Caco-2 (cell line): Measurements from ENCODE around the gene ZXDC. TPM values are rescaled to one million over a fixed set of nuclear protein-coding genes. Genes with fewer than 3 reads are reported as not detected.

Experiments used
- BruUV-seq: library from RNA; stranded (reverse); fragments of 400-500 nt; replicated peaks from 2 replicates; lab custom pipeline; 2021; lab: Mats Ljungman, UMichigan
- CTCF ChIA-PET: fragments of 300-600 bp; sonication (Branson Sonifier 250); formaldehyde crosslinking; loops from one replicate; lab custom pipeline; 2022; ENCODE audit warnings: antibody characterized with exemption; lab: Charles Lee
- POLR2A ChIA-PET: fragments of 300-600 bp; sonication (Branson Sonifier 250); formaldehyde crosslinking; loops from one replicate; lab custom pipeline; 2022; ENCODE audit warnings: antibody characterized with exemption; lab: Charles Lee
- DNase-seq, 2 experiments: peaks; one replicate each; pipeline versions ENCODE4 v3.0.0 to v3.0.0-alpha.2; 2020 to 2022
- H3K27me3 ChIP-seq: replicated peaks from 2 replicates; pipeline ENCODE4 v1.6.0; 2011; ENCODE audit warnings: low read length; ENCODE audit not compliant: control insufficient read depth, insufficient read depth
- H3K36me3 ChIP-seq: 2 replicates; pipeline ENCODE4 v1.5.1; 2011; ENCODE audit warnings: low read length; ENCODE audit not compliant: control insufficient read depth, insufficient read depth
- H3K4me1 ChIP-seq: fragments of 250-450 bp; sonication (Bioruptor Pico); 2 replicates; pipeline ENCODE4 v1.5.1; 2020; ENCODE audit warnings: mild to moderate bottlenecking
- H3K4me3 ChIP-seq: 2 replicates; pipeline ENCODE4 v1.5.1; 2011; ENCODE audit warnings: low read depth, mild to moderate bottlenecking, control low read depth, low read length
- H3K9me3 ChIP-seq: fragments of 250-450 bp; sonication (Bioruptor Pico); 2 replicates; pipeline ENCODE4 v1.5.1; 2020; ENCODE audit warnings: mild to moderate bottlenecking, moderate library complexity
- H3K27ac Mint-ChIP-seq: one replicate; pipeline ENCODE4 v1.8.0; 2022; ENCODE audit warnings: mixed read lengths; ENCODE audit not compliant: unreplicated experiment
- H3K27me3 Mint-ChIP-seq: one replicate; pipeline ENCODE4 v1.8.0; 2022; ENCODE audit warnings: mixed read lengths; ENCODE audit not compliant: insufficient read depth, unreplicated experiment
- H3K36me3 Mint-ChIP-seq: one replicate; pipeline ENCODE4 v1.8.0; 2022; ENCODE audit warnings: mild to moderate bottlenecking, mixed read lengths; ENCODE audit not compliant: insufficient read depth, unreplicated experiment
- H3K4me1 Mint-ChIP-seq: one replicate; pipeline ENCODE4 v1.8.0; 2022; ENCODE audit warnings: low read depth, mixed read lengths; ENCODE audit not compliant: unreplicated experiment
- H3K4me3 Mint-ChIP-seq: one replicate; pipeline ENCODE4 v1.8.0; 2022; ENCODE audit warnings: mild to moderate bottlenecking, moderate library complexity, mixed read lengths; ENCODE audit not compliant: unreplicated experiment
- H3K9me3 Mint-ChIP-seq: one replicate; pipeline ENCODE4 v1.8.0; 2022; ENCODE audit warnings: mixed read lengths; ENCODE audit not compliant: unreplicated experiment
- CTCF ChIP-seq, 2 experiments: fragments of 200-600 bp in 1 of 2; IDR thresholded peaks; 1 replicate in 1 of 2; 2 replicates in 1 of 2; pipeline versions ENCODE4 v1.5.1 to v1.8.0; 2011 to 2022; ENCODE audit warnings: antibody characterized with exemption in 1 of 2, control low read depth in 1 of 2, inconsistent platforms in 1 of 2, low read depth in 1 of 2, low read length in 1 of 2, mild to moderate bottlenecking in 1 of 2, moderate library complexity in 1 of 2; ENCODE audit not compliant: insufficient read depth in 1 of 2, severe bottlenecking in 1 of 2, unreplicated experiment in 1 of 2
- intact Hi-C: fragments of 100-400 bp; cut with micrococcal nuclease; formaldehyde crosslinking; loops from one replicate; pipeline ENCODE4 v1.10.0; 2022; ENCODE audit not compliant: unreplicated experiment
- total RNA-seq: library from RNA; stranded (reverse); gene quantifications from 2 replicates; pipeline ENCODE4 v1.2.3, GENCODE V29; 2022

The ZXDC gene
- total RNA-seq, 1 experiment from 2014 or later, result 28.7 TPM

- POLR2A ChIA-PET, result no interaction called here
- no peak for DNase-seq
- intact Hi-C loops, result no loop called here
- H3K4me3 Mint-ChIP-seq, result no peak overlapping the region
- H3K27ac Mint-ChIP-seq, result no peak overlapping the region
- no TSS peak for BruUV-seq
- Histone ChIP-seq H3K4me3 (no peak overlapping the region), H3K27me3 (no peaks in the 10 kb centered on the region), H3K4me1 (0 out of 2 replicates have a peak, but pooled peaks cover 4% of the 10 kb centered on the region), H3K9me3 (peaks cover 13% of the 10 kb centered on the region), H3K36me3 (no peaks in the 10 kb centered on the region)
- TF ChIP-seq CTCF (IDR thresholded peaks at IDR 0.05; ENCODE audit: insufficient read depth in 1 of 2, low read depth in 1 of 2, low read length in 1 of 2, severe bottlenecking in 1 of 2, unreplicated experiment in 1 of 2), result no peak
- peaks cover 20% of the 10 kb centered on the region for H3K9me3 Mint-ChIP-seq
- H3K27me3 Mint-ChIP-seq, result no peaks in the 10 kb centered on the region
- H3K4me1 Mint-ChIP-seq, result no peaks in the 10 kb centered on the region
- CTCF ChIA-PET, result no interaction called here
- no peaks in the 10 kb centered on the region for H3K36me3 Mint-ChIP-seq
Measured at GRCh38 chr3:126422571-126423091, 53.1 kb downstream of the ZXDC start.

GRCh38 chr3:126422121-126422520 lies 53.6 kb downstream of the ZXDC start:
- DNase-seq, result no peak
- Mint-ChIP-seq H3K27me3 (no peaks in the 10 kb centered on the region), H3K36me3 (no peaks in the 10 kb centered on the region), H3K4me1 (no peaks in the 10 kb centered on the region), H3K27ac (no peak overlapping the region), H3K9me3 (peaks cover 14% of the 10 kb centered on the region), H3K4me3 (no peak overlapping the region)
- 0 out of 2 replicates have a peak, but pooled peaks cover 4% of the 10 kb centered on the region for H3K4me1 ChIP-seq
- no TSS peak for BruUV-seq
- no peak for TF ChIP-seq CTCF (IDR thresholded peaks at IDR 0.05; ENCODE audit: insufficient read depth in 1 of 2, low read depth in 1 of 2, low read length in 1 of 2, severe bottlenecking in 1 of 2, unreplicated experiment in 1 of 2)
- no peaks in the 10 kb centered on the region for H3K36me3 ChIP-seq
- intact Hi-C loops, result no loop called here
- no peaks in the 10 kb centered on the region for H3K27me3 ChIP-seq
- H3K9me3 ChIP-seq, result peaks cover 13% of the 10 kb centered on the region
- CTCF ChIA-PET, result no interaction called here
- no peak overlapping the region for H3K4me3 ChIP-seq
- POLR2A ChIA-PET, result no interaction called here

GRCh38 chr3:126421573-126422119 lies 54.0 kb downstream of the ZXDC start:
- POLR2A ChIA-PET, result no interaction called here

More at GRCh38 chr3:126421573-126422119, 54.0 kb downstream of the ZXDC start:
- Mint-ChIP-seq H3K27ac (no peak overlapping the region), H3K4me1 (no peaks in the 10 kb centered on the region), H3K9me3 (peaks cover 10% of the 10 kb centered on the region), H3K27me3 (no peaks in the 10 kb centered on the region), H3K36me3 (no peaks in the 10 kb centered on the region), H3K4me3 (no peak overlapping the region)
- CTCF ChIA-PET, result no interaction called here
- no peak for TF ChIP-seq CTCF (IDR thresholded peaks at IDR 0.05; ENCODE audit: insufficient read depth in 1 of 2, low read depth in 1 of 2, low read length in 1 of 2, severe bottlenecking in 1 of 2, unreplicated experiment in 1 of 2)
- BruUV-seq, result no TSS peak
- Histone ChIP-seq H3K4me1 (0 out of 2 replicates have a peak, but pooled peaks cover 4% of the 10 kb centered on the region), H3K27me3 (no peaks in the 10 kb centered on the region), H3K4me3 (no peak overlapping the region), H3K9me3 (peaks cover 9% of the 10 kb centered on the region), H3K36me3 (no peaks in the 10 kb centered on the region)
- intact Hi-C loops, result no loop called here
- no peak for DNase-seq
